IPS DF 6.9 (cell line): ENCODE results near the gene DOCK9.

Experiments used
- DNase-seq: peaks from one replicate; pipeline ENCODE4 v3.0.0-alpha.2; 2013; ENCODE audit warnings: low read depth, low spot score
- H3K27ac ChIP-seq: one replicate; pipeline ENCODE4 v1.5.1; 2013; ENCODE audit warnings: low read length, control low read depth
- H3K27me3 ChIP-seq: 2 replicates; pipeline ENCODE4 v1.6.1; 2013; ENCODE audit warnings: mild to moderate bottlenecking, low read length; ENCODE audit not compliant: control insufficient read depth, insufficient read depth
- H3K36me3 ChIP-seq: 2 replicates; pipeline ENCODE4 v1.6.1; 2013; ENCODE audit warnings: low read length; ENCODE audit not compliant: control insufficient read depth, insufficient read depth
- H3K4me1 ChIP-seq: 2 replicates; pipeline ENCODE4 v1.6.1; 2013; ENCODE audit warnings: low read length; ENCODE audit not compliant: control insufficient read depth, insufficient read depth
- H3K4me3 ChIP-seq: 2 replicates; pipeline ENCODE4 v1.5.1; 2013; ENCODE audit warnings: mild to moderate bottlenecking, low read length
- H3K9me3 ChIP-seq: 2 replicates; pipeline ENCODE4 v1.6.1; 2013; ENCODE audit warnings: low read length, inconsistent platforms; ENCODE audit not compliant: control insufficient read depth, insufficient read depth
- WGBS: extraction: QIAGEN DNeasy Blood & Tissue Kit; methylation state at CpG from one replicate; pipeline ENCODE4 v1.1.7; 2013; ENCODE audit warnings: mixed read lengths, missing lambda C conversion rate; ENCODE audit not compliant: insufficient read length, insufficient coverage; 5-methylcytosine and 5-hydroxymethylcytosine counted together

The DOCK9 gene

GRCh38 chr13:98751861-98752466 lies 225.9 kb downstream of the DOCK9 start:
- no peak for DNase-seq
- no peak overlapping the region for H3K27ac ChIP-seq
- no peaks in the 10 kb centered on the region for H3K36me3 ChIP-seq
- no CpG with 5 or more reads among the region's 36 CpGs for WGBS
- peaks cover 6% of the 10 kb centered on the region for H3K4me1 ChIP-seq
- peaks cover 3% of the 10 kb centered on the region; the same call in 1 of the 2 replicates for H3K27me3 ChIP-seq
- H3K4me3 ChIP-seq, result peak overlapping the region; percentile 51; the same call in 1 of the 2 replicates
- no peaks in the 10 kb centered on the region for H3K9me3 ChIP-seq

- Histone ChIP-seq H3K4me3 (peak overlapping the region; percentile 19), H3K27ac (no peak overlapping the region), H3K36me3 (no peaks in the 10 kb centered on the region), H3K9me3 (no peaks in the 10 kb centered on the region), H3K4me1 (peaks cover 6% of the 10 kb centered on the region), H3K27me3 (peaks cover 3% of the 10 kb centered on the region; the same call in 1 of the 2 replicates)
- DNase-seq, result no peak
- no CpG with 5 or more reads among the region's 8 CpGs for WGBS
Observed at GRCh38 chr13:98751367-98751782, 226.5 kb downstream of the DOCK9 start.

GRCh38 chr13:98749501-98749900 lies 228.4 kb downstream of the DOCK9 start:
- Histone ChIP-seq H3K9me3 (no peaks in the 10 kb centered on the region), H3K36me3 (no peaks in the 10 kb centered on the region), H3K4me1 (peaks cover 6% of the 10 kb centered on the region), H3K27me3 (peaks cover 3% of the 10 kb centered on the region; the same call in 1 of the 2 replicates), H3K27ac (no peak overlapping the region), H3K4me3 (no peak overlapping the region)
- WGBS, result no CpG with 5 or more reads among the region's 3 CpGs
- no peak for DNase-seq

- Histone ChIP-seq H3K4me3 (no peak overlapping the region), H3K9me3 (no peaks in the 10 kb centered on the region), H3K27ac (no peak overlapping the region), H3K36me3 (no peaks in the 10 kb centered on the region), H3K27me3 (no peaks in the 10 kb centered on the region; the same call in 1 of the 2 replicates), H3K4me1 (peaks cover 6% of the 10 kb centered on the region)
- no CpG with 5 or more reads among the region's 8 CpGs for WGBS
- no peak for DNase-seq
Observed at GRCh38 chr13:98746968-98747367, 230.9 kb downstream of the DOCK9 start.
